AG08396 (cell line): ENCODE measurements around the gene LHFPL6.

Experiments
- DNase-seq: peaks from one replicate; pipeline ENCODE4 v3.0.0; 2012; ENCODE audit warnings: low spot score, mixed read lengths

LHFPL6 gene

DNA sequence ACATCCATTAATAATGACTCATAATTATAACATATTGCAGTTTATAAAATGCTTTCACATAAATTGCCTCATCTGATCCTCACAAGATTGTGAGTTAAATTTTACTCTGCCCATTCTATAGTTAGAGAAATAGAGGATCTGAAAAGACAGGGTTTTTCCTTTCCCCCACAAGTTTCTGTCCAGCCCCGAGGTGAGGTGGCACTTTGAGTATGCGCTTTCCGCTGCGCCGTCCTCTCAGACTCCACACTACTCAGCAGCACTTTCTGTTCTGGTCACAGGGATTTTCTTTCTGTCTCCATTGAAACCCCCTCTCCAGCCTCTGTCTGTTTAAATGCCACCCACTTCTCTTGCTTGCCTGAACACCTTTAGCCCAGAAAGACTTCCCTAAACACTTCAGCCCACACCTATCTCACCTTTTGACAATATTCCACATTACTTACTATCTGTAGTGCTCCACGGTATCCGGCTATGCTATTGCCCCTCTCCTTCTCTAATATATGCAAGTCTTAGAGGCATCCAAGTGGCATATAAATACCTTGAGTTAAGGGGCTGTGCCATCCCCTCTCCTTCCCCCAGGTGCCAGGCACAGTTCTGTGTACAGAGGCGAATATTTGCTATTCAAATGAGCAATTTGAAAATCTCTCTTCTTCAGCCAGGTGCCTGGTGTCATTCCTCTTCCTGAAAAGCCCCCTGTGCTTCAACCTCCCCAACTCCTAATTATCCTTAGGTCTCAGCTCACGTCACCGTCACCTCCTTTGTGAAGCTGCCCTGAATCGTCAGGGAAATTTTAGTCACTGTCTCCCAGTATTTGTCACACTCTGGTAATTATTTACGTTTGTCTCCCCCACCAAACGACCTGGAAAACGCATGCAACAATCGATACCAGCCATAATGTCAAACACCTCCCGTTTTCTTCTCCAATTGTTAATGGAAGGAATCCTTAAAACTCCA is 296.1 kb downstream of the LHFPL6 start:
- no peak for DNase-seq

DNA sequence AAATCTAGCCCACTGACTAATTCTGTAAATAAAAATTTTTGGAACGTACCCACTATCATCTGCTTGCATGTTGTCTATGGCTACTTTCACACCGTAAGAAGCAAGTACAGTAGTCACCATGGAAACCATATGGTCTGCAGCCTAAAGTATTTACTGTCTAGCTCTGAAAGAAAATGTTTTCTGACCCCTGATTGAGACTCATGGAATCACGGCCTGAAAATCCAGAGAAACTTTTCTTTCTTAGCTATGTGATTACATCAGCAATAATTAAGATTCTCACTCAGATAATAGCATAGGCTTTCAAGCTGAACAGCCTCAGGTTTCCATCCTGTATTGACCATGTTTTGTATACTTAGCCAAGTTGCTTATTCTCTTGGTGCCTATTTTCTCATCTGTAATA is 300.2 kb downstream of the LHFPL6 start:
- no peak for DNase-seq

DNA sequence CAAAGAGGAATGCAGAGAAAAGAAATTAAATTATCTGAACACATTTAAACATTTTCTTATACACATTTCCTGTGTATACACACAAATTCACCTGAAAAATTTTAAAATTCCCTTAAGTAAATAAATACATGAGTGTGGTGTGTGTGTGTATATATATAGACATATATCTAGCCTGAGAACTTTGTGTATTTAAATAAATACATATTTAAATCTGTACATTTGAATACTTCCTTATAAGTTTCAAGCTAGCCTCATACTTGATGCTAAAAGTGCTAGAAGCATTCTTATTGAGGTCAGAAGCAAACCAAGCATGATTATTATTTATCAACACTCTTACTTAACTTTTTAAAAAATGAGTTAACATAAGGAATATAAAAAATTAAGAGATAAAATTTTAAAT is 304.0 kb downstream of the LHFPL6 start:
- no peak for DNase-seq

DNA sequence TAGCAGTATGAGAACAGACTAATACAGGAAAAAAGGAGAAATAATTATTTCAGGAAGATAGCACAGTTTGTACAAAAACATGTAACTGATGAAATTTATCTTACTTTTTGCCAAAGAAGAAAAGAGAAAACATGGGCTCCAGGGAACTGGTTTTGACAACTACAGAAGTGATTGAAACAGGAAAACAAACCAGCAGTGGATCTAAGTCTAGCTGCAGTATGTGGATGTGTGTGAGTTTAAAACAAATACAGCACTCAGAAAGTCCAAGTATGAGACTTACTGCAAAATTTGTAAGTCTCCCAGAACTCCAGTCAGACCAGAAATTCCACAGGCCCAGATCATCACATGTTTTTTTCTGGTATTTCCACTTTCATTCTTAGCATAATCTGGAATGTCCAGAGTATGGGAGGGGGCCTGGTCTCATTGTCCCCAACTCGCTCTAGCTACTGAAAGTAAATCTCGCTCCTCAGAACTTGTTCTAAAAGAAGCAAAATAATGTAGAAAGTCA is 305.3 kb downstream of the LHFPL6 start:
- peak; percentile 10 for DNase-seq

DNA sequence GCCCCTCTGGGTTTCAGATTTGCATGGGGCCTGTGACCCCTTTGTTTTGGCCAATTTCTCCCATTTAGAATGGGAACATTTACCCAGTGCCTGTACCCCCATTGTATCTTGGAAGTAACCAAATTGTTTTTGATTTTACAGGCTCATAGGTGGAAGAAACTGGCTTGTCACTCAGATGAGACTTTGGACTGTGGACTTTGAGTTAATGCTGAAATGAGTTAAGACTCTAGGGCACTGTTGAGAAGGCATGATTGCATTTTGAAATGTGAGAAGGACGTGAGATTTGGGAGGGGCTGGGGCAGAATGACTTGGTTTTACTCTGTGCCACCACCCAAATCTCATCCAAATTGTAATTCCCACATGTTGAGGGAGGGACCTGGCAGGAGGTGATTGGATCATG is 306.0 kb downstream of the LHFPL6 start:
- DNase-seq, result no peak

DNA sequence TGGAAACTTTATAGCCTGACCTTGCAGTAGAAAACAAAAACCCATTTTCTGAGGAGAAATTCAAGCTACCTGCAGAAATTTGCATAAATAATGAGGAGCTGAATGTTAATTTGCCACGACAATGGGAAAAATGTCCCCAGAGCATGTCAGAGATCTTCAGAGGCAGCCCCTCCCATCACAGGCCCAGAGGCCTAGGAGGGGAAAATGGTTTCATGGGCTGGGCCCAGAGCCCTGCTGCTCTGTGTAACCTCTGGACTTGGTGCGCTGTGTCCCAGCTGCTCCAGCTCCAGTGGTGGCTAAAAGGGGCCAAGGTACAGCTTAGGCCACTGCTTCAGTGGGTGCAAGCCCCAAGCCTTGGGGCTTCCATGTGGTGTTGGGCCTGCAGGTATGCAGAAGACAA is 306.8 kb downstream of the LHFPL6 start:
- DNase-seq, result no peak
